ENCODE data around the gene SAMSN1. TPM values are rescaled to one million over a fixed set of nuclear protein-coding genes. Genes with fewer than 3 reads are reported as not detected.

The SAMSN1 gene
- 1 to 10 TPM in 1 of 4 donors, under 1 TPM in 3; 0.80 to 1.9 (median 0.93) TPM for total RNA-seq

- TF ChIP-seq EP300 (IDR thresholded peaks at IDR 0.05) = no peak
- no peak for TF ChIP-seq POLR2AphosphoS5 (IDR thresholded peaks at IDR 0.05)
- TF ChIP-seq POLR2A (IDR thresholded peaks at IDR 0.05) = peak in 1 of 2 donors; percentile 73
- no peak for TF ChIP-seq CTCF (IDR thresholded peaks at IDR 0.05)
- Histone ChIP-seq H3K9me3 (no peaks in the 10 kb centered on the region), H3K27me3 (no peaks in the 10 kb centered on the region), H3K4me3 (peak within 1 kb of the TSS; percentile 19), H3K36me3 (no peaks in the 10 kb centered on the region), H3K27ac (no peak within 1 kb of the TSS), H3K4me1 (no peaks in the 10 kb centered on the region)
- no peak for DNase-seq (ENCODE audit: low spot score in 2 of 2)
- WGBS = 69% methylated on average over 1 of the region's 1 CpG
These were observed at the start of gene SAMSN1 for GRCh38 chr21:14545906-14546480. SAMSN1 (minus strand) TSS chr21:14546315; CDS start chr21:14546261, 54 bp downstream.

DNA sequence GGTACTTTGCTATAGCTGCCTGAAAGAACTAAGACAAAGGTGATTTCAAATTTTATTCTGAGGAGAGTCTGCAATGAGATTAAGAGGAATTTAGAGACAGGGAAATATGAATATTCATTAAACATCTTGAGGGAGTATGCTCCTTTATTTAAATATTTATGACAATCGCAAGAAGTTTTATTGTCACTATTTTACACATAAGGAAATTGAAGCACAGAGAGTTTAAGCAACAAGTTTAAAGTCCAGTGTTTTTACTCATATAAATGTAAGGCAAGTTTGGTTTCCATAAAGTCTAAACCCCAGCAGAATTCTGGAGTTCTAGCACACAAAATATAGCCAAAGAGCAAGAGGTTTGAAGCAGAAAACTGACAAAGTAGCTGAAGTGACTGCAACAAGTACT lies 49.3 kb upstream of the SAMSN1 start:
- 92% methylated on average over 1 of the region's 1 CpG for WGBS
- H3K27ac ChIP-seq = no peak overlapping the region
- DNase-seq (ENCODE audit: low spot score in 2 of 2) = no peak
- H3K9me3 ChIP-seq = no peaks in the 10 kb centered on the region
- H3K36me3 ChIP-seq = no peaks in the 10 kb centered on the region
- no peaks in the 10 kb centered on the region for H3K4me1 ChIP-seq
- no peak overlapping the region for H3K4me3 ChIP-seq
- no peaks in the 10 kb centered on the region for H3K27me3 ChIP-seq
- TF ChIP-seq CTCF (IDR thresholded peaks at IDR 0.05) (no peak), POLR2A (IDR thresholded peaks at IDR 0.05) (no peak), EP300 (IDR thresholded peaks at IDR 0.05) (no peak), POLR2AphosphoS5 (IDR thresholded peaks at IDR 0.05) (no peak)

DNA sequence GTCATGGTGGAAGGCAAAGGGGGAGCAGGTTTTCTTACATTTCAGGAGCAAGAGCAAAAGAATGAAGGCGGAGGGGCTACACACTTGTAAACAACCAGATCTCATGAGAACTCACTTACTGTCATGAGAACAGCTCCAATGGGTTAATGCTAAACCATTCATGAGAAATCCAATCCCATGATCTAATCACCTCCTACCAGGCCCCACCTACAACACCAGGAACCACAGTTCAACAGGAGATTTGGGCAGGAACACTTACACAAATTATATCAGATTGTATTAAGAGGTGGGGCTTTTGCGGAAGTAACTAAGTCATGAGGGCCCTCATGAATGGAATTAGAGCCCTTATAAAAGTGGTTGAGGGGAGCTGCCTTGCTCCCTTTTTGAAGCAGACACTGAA lies 48.9 kb upstream of the SAMSN1 start:
- WGBS = 100% methylated on average over 2 of the region's 2 CpGs
- Histone ChIP-seq H3K9me3 (no peaks in the 10 kb centered on the region), H3K4me1 (no peaks in the 10 kb centered on the region), H3K27ac (no peak overlapping the region), H3K4me3 (no peak overlapping the region), H3K36me3 (no peaks in the 10 kb centered on the region), H3K27me3 (no peaks in the 10 kb centered on the region)
- no peak for DNase-seq (ENCODE audit: low spot score in 2 of 2)
- TF ChIP-seq POLR2AphosphoS5 (IDR thresholded peaks at IDR 0.05) (no peak), EP300 (IDR thresholded peaks at IDR 0.05) (no peak), CTCF (IDR thresholded peaks at IDR 0.05) (no peak), POLR2A (IDR thresholded peaks at IDR 0.05) (no peak)

DNA sequence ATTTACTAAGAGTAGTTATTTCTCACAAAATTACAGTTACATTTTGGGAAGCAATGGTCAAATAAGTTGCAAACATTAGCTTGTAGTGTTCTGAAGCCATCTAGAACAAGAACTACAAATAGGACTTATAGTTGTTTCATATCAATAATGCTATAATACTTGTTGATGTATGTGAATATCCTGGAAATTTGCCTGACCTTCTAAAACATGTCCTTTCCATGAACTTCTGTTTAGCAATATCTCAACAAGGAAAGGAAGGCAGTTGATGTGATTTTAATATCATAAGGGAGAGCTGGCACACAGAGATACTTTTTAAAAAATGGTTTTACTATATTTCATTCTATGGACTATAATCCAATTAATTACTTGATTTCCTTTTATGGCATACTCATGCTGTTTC lies 47.1 kb upstream of the SAMSN1 start:
- Histone ChIP-seq H3K27ac (no peak overlapping the region), H3K4me1 (no peaks in the 10 kb centered on the region), H3K9me3 (no peaks in the 10 kb centered on the region), H3K4me3 (no peak overlapping the region), H3K27me3 (no peaks in the 10 kb centered on the region), H3K36me3 (no peaks in the 10 kb centered on the region)
- no peak for DNase-seq (ENCODE audit: low spot score in 2 of 2)
- no peak for TF ChIP-seq POLR2AphosphoS5 (IDR thresholded peaks at IDR 0.05)
- TF ChIP-seq EP300 (IDR thresholded peaks at IDR 0.05) = no peak
- no peak for TF ChIP-seq CTCF (IDR thresholded peaks at IDR 0.05)
- no peak for TF ChIP-seq POLR2A (IDR thresholded peaks at IDR 0.05)

GRCh38 chr21:14592296-14593000 lies 46.3 kb upstream of the SAMSN1 start:
- H3K36me3 ChIP-seq = no peaks in the 10 kb centered on the region
- WGBS = 84% methylated on average over 4 of the region's 4 CpGs
- H3K4me1 ChIP-seq = no peaks in the 10 kb centered on the region
- H3K27ac ChIP-seq = no peak overlapping the region
- H3K27me3 ChIP-seq = no peaks in the 10 kb centered on the region
- DNase-seq (ENCODE audit: low spot score in 2 of 2) = no peak
- H3K4me3 ChIP-seq = no peak overlapping the region
- no peak for TF ChIP-seq POLR2AphosphoS5 (IDR thresholded peaks at IDR 0.05)
- TF ChIP-seq CTCF (IDR thresholded peaks at IDR 0.05) = no peak
- TF ChIP-seq EP300 (IDR thresholded peaks at IDR 0.05) = no peak
- TF ChIP-seq POLR2A (IDR thresholded peaks at IDR 0.05) = no peak
- no peaks in the 10 kb centered on the region for H3K9me3 ChIP-seq

Measured in suprapubic skin (tissue), 4 donors.